IMR-90 (cell line): ENCODE data around the gene PLEK. TPM values are rescaled to one million over a fixed set of nuclear protein-coding genes. Genes with fewer than 3 reads are reported as not detected.

Experiments
- ATAC-seq: fragments of 200-7000 bp; cut with Tn5 transposase; 2 replicates; pipeline ENCODE4 v1.9.1; 2020; ENCODE audit warnings: low read depth, mild to moderate bottlenecking, moderate library complexity
- BruUV-seq: library from RNA; stranded (reverse); fragments of 400-500 nt; replicated peaks from 2 replicates; lab custom pipeline; 2021; lab: Mats Ljungman, UMichigan
- CTCF ChIA-PET: fragments of 300-600 bp; formaldehyde crosslinking; extraction: SDS; loops from one replicate; lab custom pipeline; 2021; ENCODE audit warnings: antibody characterized with exemption; lab: Yijun Ruan, JAX
- POLR2A ChIA-PET: fragments of 300-600 bp; sonication (Branson Sonifier 250); formaldehyde crosslinking; loops from one replicate; lab custom pipeline; 2022; ENCODE audit warnings: antibody characterized with exemption; ENCODE audit not compliant: unreplicated experiment; lab: Charles Lee
- DNase-seq: peaks from one replicate; pipeline ENCODE4 v3.0.0; 2013
- H2AFZ ChIP-seq: replicated peaks from 2 replicates; pipeline ENCODE3; 2013; ENCODE audit warnings: low read length, mild to moderate bottlenecking; ENCODE audit not compliant: poor library complexity
- H2AK5ac ChIP-seq: 2 replicates; pipeline ENCODE4 v1.6.1; 2013; ENCODE audit warnings: low read depth, low read length, inconsistent platforms
- H2AK9ac ChIP-seq: replicated peaks from 2 replicates; pipeline ENCODE3; 2013; ENCODE audit warnings: mild to moderate bottlenecking, low read depth, low read length, moderate library complexity; ENCODE audit not compliant: poor library complexity
- H2BK120ac ChIP-seq: 2 replicates; pipeline ENCODE4 v1.6.1; 2013; ENCODE audit warnings: low read depth, low read length, inconsistent platforms
- H2BK15ac ChIP-seq: 3 replicates; pipeline ENCODE4 v1.6.1; 2013; ENCODE audit warnings: low read depth, low read length, inconsistent platforms
- H2BK20ac ChIP-seq: 2 replicates; pipeline ENCODE4 v1.6.1; 2013; ENCODE audit warnings: low read depth, mild to moderate bottlenecking, inconsistent platforms, low read length, moderate library complexity
- H2BK5ac ChIP-seq: 2 replicates; pipeline ENCODE4 v1.6.1; 2013; ENCODE audit warnings: mild to moderate bottlenecking, low read depth, low read length, inconsistent platforms; ENCODE audit not compliant: poor library complexity, severe bottlenecking
- H3K14ac ChIP-seq: replicated peaks from 2 replicates; pipeline ENCODE4 v1.6.1; 2013; ENCODE audit warnings: low read depth, low read length, inconsistent platforms
- H3K18ac ChIP-seq: 2 replicates; pipeline ENCODE4 v1.6.1; 2013; ENCODE audit warnings: low read depth, low read length, control low read depth
- H3K23ac ChIP-seq: 2 replicates; pipeline ENCODE4 v1.6.1; 2013; ENCODE audit warnings: low read depth, low read length, inconsistent platforms
- H3K27ac ChIP-seq: 2 replicates; pipeline ENCODE4 v1.5.1; 2013; ENCODE audit warnings: mild to moderate bottlenecking, control low read depth, low read length; ENCODE audit not compliant: insufficient read depth
- H3K27me3 ChIP-seq: 2 replicates; pipeline ENCODE4 v1.6.1; 2013; ENCODE audit warnings: low read length; ENCODE audit not compliant: control insufficient read depth, insufficient read depth
- H3K36me3 ChIP-seq: 2 replicates; pipeline ENCODE4 v1.6.1; 2013; ENCODE audit warnings: low read length, mixed read lengths; ENCODE audit not compliant: control insufficient read depth, insufficient read depth
- H3K4ac ChIP-seq: 2 replicates; pipeline ENCODE4 v1.6.1; 2013; ENCODE audit warnings: low read depth, low read length, inconsistent platforms
- H3K4me1 ChIP-seq: 2 replicates; pipeline ENCODE4 v1.6.1; 2013; ENCODE audit warnings: low read length, mixed read lengths; ENCODE audit not compliant: control insufficient read depth, insufficient read depth
- H3K4me2 ChIP-seq: 2 replicates; pipeline ENCODE4 v1.6.1; 2013; ENCODE audit warnings: low read depth, mild to moderate bottlenecking, control low read depth, low read length, moderate library complexity
- H3K4me3 ChIP-seq: 2 replicates; pipeline ENCODE4 v1.5.1; 2013; ENCODE audit warnings: low read depth, mild to moderate bottlenecking, control low read depth, low read length, moderate library complexity; ENCODE audit not compliant: insufficient read depth
- H3K56ac ChIP-seq: 2 replicates; pipeline ENCODE4 v1.6.1; 2013; ENCODE audit warnings: low read length, inconsistent platforms; ENCODE audit not compliant: insufficient read depth; ENCODE audit errors: extremely low read depth
- H3K79me1 ChIP-seq, 2 experiments: 2 replicates each; pipeline ENCODE4 v1.6.1; 2013; ENCODE audit warnings: low read length in 2 of 2, inconsistent platforms in 1 of 2, low read depth in 1 of 2
- H3K9ac ChIP-seq: 2 replicates; pipeline ENCODE4 v1.6.1; 2013; ENCODE audit warnings: low read depth, low read length, control low read depth
- H3K9me1 ChIP-seq: 2 replicates; pipeline ENCODE4 v1.6.1; 2013; ENCODE audit warnings: low read length, inconsistent platforms; ENCODE audit not compliant: insufficient read depth
- H3K9me3 ChIP-seq: 2 replicates; pipeline ENCODE4 v1.6.1; 2013; ENCODE audit warnings: low read length; ENCODE audit not compliant: control insufficient read depth, insufficient read depth
- H4K20me1 ChIP-seq: 2 replicates; pipeline ENCODE4 v1.6.1; 2013; ENCODE audit warnings: low read length, inconsistent platforms; ENCODE audit not compliant: insufficient read depth
- H4K5ac ChIP-seq: 2 replicates; pipeline ENCODE4 v1.6.1; 2013; ENCODE audit warnings: mild to moderate bottlenecking, low read depth, low read length, control low read depth
- H4K8ac ChIP-seq, 2 experiments: 2 replicates each; pipeline ENCODE4 v1.6.1; 2013; ENCODE audit warnings: low read depth in 2 of 2, low read length in 2 of 2, control low read depth in 1 of 2, inconsistent platforms in 1 of 2
- H4K91ac ChIP-seq: 2 replicates; pipeline ENCODE4 v1.6.1; 2013; ENCODE audit warnings: low read depth, low read length, inconsistent platforms; ENCODE audit not compliant: insufficient read depth
- BHLHE40 ChIP-seq: fragments of 150-350 bp; IDR thresholded peaks from 2 replicates; pipeline ENCODE4 v1.6.1; 2016; ENCODE audit warnings: mild to moderate bottlenecking, low read depth, low read length
- CEBPB ChIP-seq: IDR thresholded peaks from 2 replicates; pipeline ENCODE4 v1.6.1; 2012; ENCODE audit warnings: low read depth, low read length, improper control_type of control experiment
- CHD1 ChIP-seq: IDR thresholded peaks from 2 replicates; pipeline ENCODE4 v1.6.1; 2012; ENCODE audit warnings: low read depth, low read length, improper control_type of control experiment
- FOS ChIP-seq: fragments of 150-350 bp; IDR thresholded peaks from 2 replicates; pipeline ENCODE4 v1.6.1; 2016; ENCODE audit warnings: low read depth, low read length
- MAFK ChIP-seq: IDR thresholded peaks from 2 replicates; pipeline ENCODE4 v1.6.1; 2012; ENCODE audit warnings: low read depth, low read length, improper control_type of control experiment
- MAZ ChIP-seq: IDR thresholded peaks from 2 replicates; pipeline ENCODE4 v1.6.1; 2012; ENCODE audit warnings: low read depth, mild to moderate bottlenecking, low read length, improper control_type of control experiment, moderate library complexity, borderline replicate concordance
- MXI1 ChIP-seq: IDR thresholded peaks from 2 replicates; pipeline ENCODE4 v1.6.1; 2012; ENCODE audit warnings: low read depth, mild to moderate bottlenecking, low read length, moderate library complexity, borderline replicate concordance
- NFE2L2 ChIP-seq: fragments of 150-350 bp; IDR thresholded peaks from 2 replicates; pipeline ENCODE4 v1.6.1; 2016; ENCODE audit warnings: low read depth, mild to moderate bottlenecking, low read length
- POLR2A ChIP-seq: IDR thresholded peaks from 2 replicates; pipeline ENCODE4 v1.6.1; 2012; ENCODE audit warnings: mild to moderate bottlenecking, low read depth, low read length
- RAD21 ChIP-seq: IDR thresholded peaks from 2 replicates; pipeline ENCODE4 v1.6.1; 2012; ENCODE audit warnings: low read length, improper control_type of control experiment
- RCOR1 ChIP-seq: IDR thresholded peaks from 2 replicates; pipeline ENCODE4 v1.6.1; 2012; ENCODE audit warnings: mild to moderate bottlenecking, low read length, improper control_type of control experiment; ENCODE audit not compliant: insufficient replicate concordance
- RFX5 ChIP-seq: IDR thresholded peaks from 2 replicates; pipeline ENCODE4 v1.8.0; 2012; ENCODE audit warnings: low read depth, mild to moderate bottlenecking, low read length, moderate library complexity
- SMC3 ChIP-seq: fragments of 150-350 bp; IDR thresholded peaks from 2 replicates; pipeline ENCODE4 v1.6.1; 2016; ENCODE audit warnings: low read depth, mild to moderate bottlenecking, antibody characterized with exemption, low read length, moderate library complexity
- WGBS, 2 experiments: methylation state at CpG; one replicate each; pipeline versions ENCODE4 v1.1.5 to v1.1.7; 2013; ENCODE audit warnings: missing lambda C conversion rate in 2 of 2; ENCODE audit not compliant: insufficient read length in 1 of 2; ENCODE audit errors: extremely low coverage in 2 of 2; 5-methylcytosine and 5-hydroxymethylcytosine counted together
- dilution Hi-C: fragments of 300-500 bp; cut with HindIII; formaldehyde crosslinking; loops from one replicate; pipeline ENCODE4 v1.14.3; 2018; ENCODE audit warnings: low sequenced_read_pairs; ENCODE audit not compliant: unreplicated experiment
- in situ Hi-C: fragments of 300-500 bp; cut with MboI; formaldehyde crosslinking; loops from 3 replicates; pipeline ENCODE4 v1.14.3; 2019; ENCODE audit warnings: low sequenced_read_pairs, inconsistent platforms, mixed read lengths
- intact Hi-C: fragments of 100-400 bp; cut with micrococcal nuclease; formaldehyde crosslinking; loops from 2 replicates; pipeline ENCODE4 v1.10.0; 2022
- polyA plus RNA-seq, 3 experiments: library from polyadenylated mRNA; depleted of rRNA; stranded (reverse); fragments of >200 nt; gene quantifications; 2 replicates each; pipeline ENCODE4 v1.2.3, GENCODE V29; 2012; ENCODE audit warnings: low replicate concordance in 1 of 3
- total RNA-seq: library from RNA; depleted of rRNA; stranded (reverse); fragments of >200 nt; gene quantifications from 2 replicates; pipeline ENCODE4 v1.2.3, GENCODE V29; 2012
- TF ChIP-seq, protein P1 (sequence below): fragments of 150-350 bp; IDR thresholded peaks from 2 replicates; pipeline ENCODE4 v1.6.1; 2016; ENCODE audit warnings: low read depth, mild to moderate bottlenecking, low read length, moderate library complexity, borderline replicate concordance
- TF ChIP-seq, protein P2 (sequence below): conservative IDR thresholded peaks from 2 replicates; pipeline ENCODE4 v1.5.1; 2012; ENCODE audit warnings: mild to moderate bottlenecking, low read depth, low read length, improper control_type of control experiment
- TF ChIP-seq, protein P3 (sequence below): fragments of 150-350 bp; IDR thresholded peaks from 2 replicates; pipeline ENCODE4 v1.6.1; 2017; ENCODE audit warnings: mild to moderate bottlenecking, antibody characterized with exemption, low read length, low read depth

The PLEK gene
- total and polyA plus RNA-seq, 2 of the 4 experiments (the other 2 are of a cell fraction): under 0.01 TPM; not detected in 1

DNA sequence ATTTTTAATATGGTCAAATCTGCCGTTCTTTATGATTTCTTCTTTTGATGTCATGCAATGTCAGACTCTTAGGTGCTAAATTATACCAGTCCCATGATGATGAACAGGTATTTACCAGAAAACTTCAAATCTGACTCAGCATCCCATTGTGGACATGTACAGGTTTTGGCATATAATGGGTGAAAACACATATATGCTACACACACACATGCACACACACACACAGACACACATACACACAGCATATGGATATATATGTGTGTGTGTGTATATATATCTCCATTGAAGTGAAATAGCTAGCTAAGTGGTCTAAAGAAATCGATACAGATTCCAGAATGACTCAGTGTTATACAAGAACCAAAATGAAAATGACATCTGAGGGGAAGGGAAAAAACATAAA is 7.4 kb downstream of the PLEK start:
- Histone ChIP-seq H3K4ac (no peak overlapping the region), H4K91ac (no peak overlapping the region), H4K5ac (no peak overlapping the region), H3K9ac (no peak overlapping the region), H3K9me3 (no peaks in the 10 kb centered on the region), H3K27ac (no peak overlapping the region), H3K14ac (no peak overlapping the region), H2AK9ac (no peak overlapping the region), H2BK20ac (no peak overlapping the region), H4K8ac (no peak overlapping the region), H3K4me1 (no peaks in the 10 kb centered on the region), H2AK5ac (no peak overlapping the region), H2BK120ac (no peak overlapping the region), H3K4me3 (no peak overlapping the region), H3K36me3 (no peaks in the 10 kb centered on the region), H3K27me3 (peaks cover 26% of the 10 kb centered on the region), H3K18ac (no peak overlapping the region), H3K56ac (no peak overlapping the region), H4K20me1 (no peaks in the 10 kb centered on the region), H3K23ac (no peak overlapping the region), H3K9me1 (no peaks in the 10 kb centered on the region), H2AFZ (no peak overlapping the region), H2BK15ac (no peak overlapping the region), H3K79me1 (no peaks in the 10 kb centered on the region), H3K4me2 (no peak overlapping the region), H2BK5ac (no peak overlapping the region)
- intact Hi-C loops: no loop called here
- TF ChIP-seq, protein P1, sequence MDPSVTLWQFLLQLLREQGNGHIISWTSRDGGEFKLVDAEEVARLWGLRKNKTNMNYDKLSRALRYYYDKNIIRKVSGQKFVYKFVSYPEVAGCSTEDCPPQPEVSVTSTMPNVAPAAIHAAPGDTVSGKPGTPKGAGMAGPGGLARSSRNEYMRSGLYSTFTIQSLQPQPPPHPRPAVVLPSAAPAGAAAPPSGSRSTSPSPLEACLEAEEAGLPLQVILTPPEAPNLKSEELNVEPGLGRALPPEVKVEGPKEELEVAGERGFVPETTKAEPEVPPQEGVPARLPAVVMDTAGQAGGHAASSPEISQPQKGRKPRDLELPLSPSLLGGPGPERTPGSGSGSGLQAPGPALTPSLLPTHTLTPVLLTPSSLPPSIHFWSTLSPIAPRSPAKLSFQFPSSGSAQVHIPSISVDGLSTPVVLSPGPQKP: no peak
- no peak for TF ChIP-seq SMC3
- no peak for TF ChIP-seq CHD1
- no peak for TF ChIP-seq CEBPB
- TF ChIP-seq RAD21: no peak
- no peak for TF ChIP-seq RCOR1
- TF ChIP-seq, protein P2, sequence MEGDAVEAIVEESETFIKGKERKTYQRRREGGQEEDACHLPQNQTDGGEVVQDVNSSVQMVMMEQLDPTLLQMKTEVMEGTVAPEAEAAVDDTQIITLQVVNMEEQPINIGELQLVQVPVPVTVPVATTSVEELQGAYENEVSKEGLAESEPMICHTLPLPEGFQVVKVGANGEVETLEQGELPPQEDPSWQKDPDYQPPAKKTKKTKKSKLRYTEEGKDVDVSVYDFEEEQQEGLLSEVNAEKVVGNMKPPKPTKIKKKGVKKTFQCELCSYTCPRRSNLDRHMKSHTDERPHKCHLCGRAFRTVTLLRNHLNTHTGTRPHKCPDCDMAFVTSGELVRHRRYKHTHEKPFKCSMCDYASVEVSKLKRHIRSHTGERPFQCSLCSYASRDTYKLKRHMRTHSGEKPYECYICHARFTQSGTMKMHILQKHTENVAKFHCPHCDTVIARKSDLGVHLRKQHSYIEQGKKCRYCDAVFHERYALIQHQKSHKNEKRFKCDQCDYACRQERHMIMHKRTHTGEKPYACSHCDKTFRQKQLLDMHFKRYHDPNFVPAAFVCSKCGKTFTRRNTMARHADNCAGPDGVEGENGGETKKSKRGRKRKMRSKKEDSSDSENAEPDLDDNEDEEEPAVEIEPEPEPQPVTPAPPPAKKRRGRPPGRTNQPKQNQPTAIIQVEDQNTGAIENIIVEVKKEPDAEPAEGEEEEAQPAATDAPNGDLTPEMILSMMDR: no peak
- TF ChIP-seq, protein P3, sequence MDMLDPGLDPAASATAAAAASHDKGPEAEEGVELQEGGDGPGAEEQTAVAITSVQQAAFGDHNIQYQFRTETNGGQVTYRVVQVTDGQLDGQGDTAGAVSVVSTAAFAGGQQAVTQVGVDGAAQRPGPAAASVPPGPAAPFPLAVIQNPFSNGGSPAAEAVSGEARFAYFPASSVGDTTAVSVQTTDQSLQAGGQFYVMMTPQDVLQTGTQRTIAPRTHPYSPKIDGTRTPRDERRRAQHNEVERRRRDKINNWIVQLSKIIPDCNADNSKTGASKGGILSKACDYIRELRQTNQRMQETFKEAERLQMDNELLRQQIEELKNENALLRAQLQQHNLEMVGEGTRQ: no peak
- TF ChIP-seq RFX5: no peak
- no peak for TF ChIP-seq NFE2L2
- no peak for TF ChIP-seq MAFK
- TF ChIP-seq MAZ: no peak
- no peak for TF ChIP-seq BHLHE40
- TF ChIP-seq POLR2A: no peak
- no peak for TF ChIP-seq MXI1
- no peak for TF ChIP-seq FOS
- no TSS peak for BruUV-seq
- no CpG with 5 or more reads among the region's 2 CpGs for WGBS, 2 experiments
- in situ Hi-C loops: no loop called here
- no peak for ATAC-seq
- ChIA-PET POLR2A (no interaction called here), CTCF (interaction anchor here (0.9 to 1.2 kb wide), 2 partner anchors 10 to 15 kb away, joined by 3 to 4 read pairs; no protein-coding TSS in a partner anchor)
- dilution Hi-C loops: no loop called here
- DNase-seq: no peak
